Erythroblast (primary cell): Measurements from ENCODE around the gene LYG2.
"Not testable (repeated sequence)": the region's sequence is repeated elsewhere in the genome, so short reads cannot be mapped to it uniquely, and the experiment has no call there.

Experiments used
- GATA1 ChIP-seq: IDR thresholded peaks from 2 replicates; pipeline ENCODE4 v1.6.1; 2011; ENCODE audit warnings: low read depth, mild to moderate bottlenecking, control low read depth, low read length, moderate library complexity
- POLR2A ChIP-seq: IDR thresholded peaks from 2 replicates; pipeline ENCODE4 v1.6.1; 2011; ENCODE audit warnings: mild to moderate bottlenecking, low read length

DNA sequence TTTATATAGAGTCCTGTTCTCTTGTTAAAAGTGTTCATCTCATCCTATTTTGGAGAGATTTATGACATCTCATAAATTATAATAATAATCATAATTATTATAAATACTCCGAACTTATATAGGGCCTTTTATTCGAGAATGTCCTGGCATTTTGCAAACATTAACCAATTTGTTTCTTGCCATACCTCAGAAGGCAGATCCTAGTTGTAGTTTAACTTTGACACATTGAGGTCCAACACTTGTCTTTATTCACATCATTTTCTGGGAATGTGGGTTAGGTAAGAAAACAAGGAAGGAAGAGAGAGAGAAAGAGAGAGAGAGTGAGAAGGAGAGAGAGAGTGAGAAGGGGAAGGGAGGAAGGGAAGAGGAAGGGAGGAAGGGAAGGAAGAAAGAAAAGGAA, 45.6 kb upstream of the LYG2 start, which contains the start of gene LYG1:
- TF ChIP-seq POLR2A, GATA1: not testable (repeated sequence)
